Suprapubic skin (tissue), 3 donors: ENCODE measurements around the gene FKBP1B.

ENCODE experiments used
- POLR2AphosphoS5 ChIP-seq, 3 donors: sonication (generic); formaldehyde crosslinking; IDR thresholded peaks; one replicate each; pipeline ENCODE4 v1.6.1; 2017; ENCODE audit warnings: antibody characterized with exemption in 3 of 3
- TF ChIP-seq, protein P1 (sequence below), 2 donors: fragments of 200-600 bp in 1 of 2; fragments of 450-650 bp in 1 of 2; sonication (generic) in 1 of 2; IDR thresholded peaks; one replicate each; pipeline ENCODE4 v1.5.1; 2016 to 2019; ENCODE audit warnings: antibody characterized with exemption in 2 of 2, mild to moderate bottlenecking in 1 of 2, moderate library complexity in 1 of 2

DNA sequence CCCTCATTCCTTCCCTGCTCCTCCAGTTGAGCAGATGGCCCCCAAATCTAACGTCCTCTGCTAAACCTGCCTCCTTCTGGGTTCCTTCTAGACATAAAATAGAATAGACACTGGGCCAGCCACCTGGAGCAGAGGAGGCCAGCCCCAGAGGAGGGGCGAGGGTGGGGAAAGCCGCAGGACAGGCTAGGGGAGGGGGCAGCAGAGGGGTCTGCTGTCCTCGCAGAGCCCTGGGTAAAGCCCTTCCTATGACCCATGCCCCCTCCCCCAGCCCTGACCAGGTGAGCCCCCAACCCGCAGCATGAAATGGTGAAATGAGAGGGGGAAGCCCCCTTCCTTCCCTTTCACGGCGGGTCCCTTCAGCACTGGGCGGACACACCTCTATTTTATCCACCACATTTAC, 31.8 kb upstream of the FKBP1B start:
- TF ChIP-seq POLR2AphosphoS5 (IDR thresholded peaks at IDR 0.05): no peak
- TF ChIP-seq, protein P1, sequence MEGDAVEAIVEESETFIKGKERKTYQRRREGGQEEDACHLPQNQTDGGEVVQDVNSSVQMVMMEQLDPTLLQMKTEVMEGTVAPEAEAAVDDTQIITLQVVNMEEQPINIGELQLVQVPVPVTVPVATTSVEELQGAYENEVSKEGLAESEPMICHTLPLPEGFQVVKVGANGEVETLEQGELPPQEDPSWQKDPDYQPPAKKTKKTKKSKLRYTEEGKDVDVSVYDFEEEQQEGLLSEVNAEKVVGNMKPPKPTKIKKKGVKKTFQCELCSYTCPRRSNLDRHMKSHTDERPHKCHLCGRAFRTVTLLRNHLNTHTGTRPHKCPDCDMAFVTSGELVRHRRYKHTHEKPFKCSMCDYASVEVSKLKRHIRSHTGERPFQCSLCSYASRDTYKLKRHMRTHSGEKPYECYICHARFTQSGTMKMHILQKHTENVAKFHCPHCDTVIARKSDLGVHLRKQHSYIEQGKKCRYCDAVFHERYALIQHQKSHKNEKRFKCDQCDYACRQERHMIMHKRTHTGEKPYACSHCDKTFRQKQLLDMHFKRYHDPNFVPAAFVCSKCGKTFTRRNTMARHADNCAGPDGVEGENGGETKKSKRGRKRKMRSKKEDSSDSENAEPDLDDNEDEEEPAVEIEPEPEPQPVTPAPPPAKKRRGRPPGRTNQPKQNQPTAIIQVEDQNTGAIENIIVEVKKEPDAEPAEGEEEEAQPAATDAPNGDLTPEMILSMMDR (IDR thresholded peaks at IDR 0.05): no peak
